ENCODE results near the gene LARP6. TPM values are rescaled to one million over a fixed set of nuclear protein-coding genes. Genes with fewer than 3 reads are reported as not detected.

The LARP6 gene
- total RNA-seq, 1 experiment from 2014 or later = 31.2 TPM

DNA sequence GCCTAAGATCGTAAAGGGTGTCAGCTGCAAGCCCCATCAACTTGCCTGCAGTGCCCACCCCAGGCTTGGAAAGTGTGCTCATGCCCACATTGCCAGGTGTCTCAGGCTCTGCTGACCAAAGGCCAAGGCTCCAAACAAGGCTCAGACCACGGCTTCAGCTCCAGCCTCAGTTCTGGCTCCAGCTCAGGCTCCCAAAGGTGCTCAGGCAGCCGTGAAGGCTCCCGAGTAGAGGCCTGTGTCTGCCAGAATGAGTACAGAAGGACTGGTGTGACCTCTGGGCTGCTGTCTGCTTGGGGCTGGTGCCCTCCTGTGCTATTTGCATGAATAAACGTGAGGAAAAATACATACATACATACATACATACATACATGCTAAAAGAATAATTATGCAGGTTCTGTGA, 62.7 kb downstream of the LARP6 start:
- no peaks in the 10 kb centered on the region for H3K9me2 ChIP-seq (ENCODE audit: insufficient read depth)
- no peaks in the 10 kb centered on the region for H3K36me3 ChIP-seq (ENCODE audit: low read depth)
- peaks cover 28% of the 10 kb centered on the region for H3F3A ChIP-seq (ENCODE audit: insufficient read depth, low read depth)
- no peak overlapping the region for H3K4me2 ChIP-seq
- no peaks in the 10 kb centered on the region for H3K27me3 ChIP-seq (ENCODE audit: insufficient read depth, low read depth)
- H3K27ac ChIP-seq = no peak overlapping the region
- no peak overlapping the region for H2AFZ ChIP-seq
- no TSS peak for BruUV-seq (replicated peaks)
- no peaks in the 10 kb centered on the region for H4K20me1 ChIP-seq (ENCODE audit: insufficient read depth)
- H3K4me3 ChIP-seq = no peak overlapping the region
- TF ChIP-seq EZH2 (IDR thresholded peaks at IDR 0.05; ENCODE audit: low read depth) = no peak
- TF ChIP-seq, protein P1, sequence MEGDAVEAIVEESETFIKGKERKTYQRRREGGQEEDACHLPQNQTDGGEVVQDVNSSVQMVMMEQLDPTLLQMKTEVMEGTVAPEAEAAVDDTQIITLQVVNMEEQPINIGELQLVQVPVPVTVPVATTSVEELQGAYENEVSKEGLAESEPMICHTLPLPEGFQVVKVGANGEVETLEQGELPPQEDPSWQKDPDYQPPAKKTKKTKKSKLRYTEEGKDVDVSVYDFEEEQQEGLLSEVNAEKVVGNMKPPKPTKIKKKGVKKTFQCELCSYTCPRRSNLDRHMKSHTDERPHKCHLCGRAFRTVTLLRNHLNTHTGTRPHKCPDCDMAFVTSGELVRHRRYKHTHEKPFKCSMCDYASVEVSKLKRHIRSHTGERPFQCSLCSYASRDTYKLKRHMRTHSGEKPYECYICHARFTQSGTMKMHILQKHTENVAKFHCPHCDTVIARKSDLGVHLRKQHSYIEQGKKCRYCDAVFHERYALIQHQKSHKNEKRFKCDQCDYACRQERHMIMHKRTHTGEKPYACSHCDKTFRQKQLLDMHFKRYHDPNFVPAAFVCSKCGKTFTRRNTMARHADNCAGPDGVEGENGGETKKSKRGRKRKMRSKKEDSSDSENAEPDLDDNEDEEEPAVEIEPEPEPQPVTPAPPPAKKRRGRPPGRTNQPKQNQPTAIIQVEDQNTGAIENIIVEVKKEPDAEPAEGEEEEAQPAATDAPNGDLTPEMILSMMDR (conservative IDR thresholded peaks at IDR 0.05) = no peak
- ChIA-PET CTCF (no interaction called here), POLR2A (ENCODE audit: unreplicated experiment) (no interaction called here)
- no peaks in the 10 kb centered on the region for H3K9me3 ChIP-seq (ENCODE audit: insufficient read depth, low read depth)
- H3K79me2 ChIP-seq (ENCODE audit: low read depth) = no peaks in the 10 kb centered on the region
- no peak for DNase-seq
- intact Hi-C loops (cut with micrococcal nuclease; ENCODE audit: unreplicated experiment) = no loop called here
- H3K4me1 ChIP-seq (replicated peaks; ENCODE audit: insufficient read depth) = peaks cover 63% of the 10 kb centered on the region

DNA sequence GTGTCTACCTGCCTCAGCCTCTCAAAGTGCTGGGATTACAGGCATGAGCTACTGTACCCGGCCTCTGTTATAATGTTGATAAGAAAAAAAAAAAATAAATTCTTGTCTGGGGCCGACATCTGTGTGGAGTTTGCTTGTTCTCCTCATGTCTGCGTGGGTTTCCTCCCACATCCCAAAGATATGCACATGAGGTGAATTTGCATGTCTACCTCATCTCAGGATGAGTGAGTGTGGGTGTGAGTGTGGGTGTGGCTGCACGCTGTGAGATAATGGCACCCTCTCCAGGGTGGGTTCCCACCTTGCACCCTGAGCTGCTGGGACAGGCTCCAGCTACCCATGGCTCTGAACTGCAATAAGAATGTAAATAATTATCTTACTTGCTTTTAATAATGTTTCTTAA, 64.7 kb downstream of the LARP6 start:
- Histone ChIP-seq H3K27me3 (ENCODE audit: insufficient read depth, low read depth) (no peaks in the 10 kb centered on the region), H3K9me2 (ENCODE audit: insufficient read depth) (no peaks in the 10 kb centered on the region), H4K20me1 (ENCODE audit: insufficient read depth) (no peaks in the 10 kb centered on the region), H3K4me3 (no peak overlapping the region), H3K4me2 (no peak overlapping the region), H2AFZ (no peak overlapping the region), H3K9me3 (ENCODE audit: insufficient read depth, low read depth) (no peaks in the 10 kb centered on the region), H3K27ac (no peak overlapping the region), H3F3A (ENCODE audit: insufficient read depth, low read depth) (peaks cover 14% of the 10 kb centered on the region), H3K79me2 (ENCODE audit: low read depth) (no peaks in the 10 kb centered on the region), H3K36me3 (ENCODE audit: low read depth) (no peaks in the 10 kb centered on the region), H3K4me1 (replicated peaks; ENCODE audit: insufficient read depth) (peaks cover 44% of the 10 kb centered on the region)
- no peak for DNase-seq
- POLR2A ChIA-PET (ENCODE audit: unreplicated experiment) = no interaction called here
- BruUV-seq (replicated peaks) = no TSS peak
- CTCF ChIA-PET = no interaction called here
- TF ChIP-seq, protein P1 (conservative IDR thresholded peaks at IDR 0.05) = no peak
- no peak for TF ChIP-seq EZH2 (IDR thresholded peaks at IDR 0.05; ENCODE audit: low read depth)
- intact Hi-C loops (cut with micrococcal nuclease; ENCODE audit: unreplicated experiment) = no loop called here

DNA sequence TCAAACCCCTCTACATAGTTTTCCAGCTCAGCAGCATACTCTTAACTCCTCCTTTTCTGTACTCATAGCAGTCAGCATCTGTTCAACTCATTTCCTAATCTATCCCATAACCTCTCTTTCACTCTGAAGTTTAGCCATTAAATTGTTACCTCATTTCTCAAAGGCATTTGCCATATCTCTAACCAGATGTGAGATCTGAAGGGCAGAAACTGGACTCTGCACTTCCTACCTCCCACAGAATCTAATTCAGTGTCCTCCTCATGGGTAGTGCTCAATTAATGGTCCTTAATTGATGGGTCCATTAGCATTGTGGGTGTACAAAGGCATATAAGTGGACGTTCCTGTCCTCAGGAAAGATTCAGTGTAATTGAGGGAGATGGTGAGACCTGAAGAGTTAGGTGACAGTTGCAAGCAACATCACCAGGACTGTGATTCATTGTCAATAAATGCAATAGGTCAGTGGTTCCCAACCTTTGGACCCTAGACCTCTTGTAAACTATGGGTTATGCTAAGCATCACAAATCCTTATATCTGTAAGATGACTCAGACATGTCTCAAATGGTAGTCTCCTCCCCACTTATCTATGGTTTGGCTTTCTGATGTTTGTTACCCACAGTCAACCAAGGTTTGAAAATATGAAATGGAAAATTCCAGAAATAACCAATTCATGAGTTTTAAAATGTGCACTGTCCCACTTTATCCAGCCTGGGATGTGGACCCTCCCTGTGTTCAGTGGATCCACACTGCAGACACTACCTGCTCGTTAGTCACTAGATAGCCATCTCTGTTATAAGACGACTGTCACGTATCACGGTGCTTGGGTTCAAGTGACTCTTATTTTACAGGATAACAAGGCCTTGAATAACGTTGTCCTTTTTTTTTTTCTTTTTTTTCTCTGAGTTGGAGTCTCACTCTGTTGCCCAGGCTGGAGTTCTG, 65.6 kb downstream of the LARP6 start:
- peaks cover 44% of the 10 kb centered on the region for H3K4me1 ChIP-seq (replicated peaks; ENCODE audit: insufficient read depth)
- POLR2A ChIA-PET (ENCODE audit: unreplicated experiment) = no interaction called here

More for the DNA sequence above, 65.6 kb downstream of the LARP6 start:
- BruUV-seq (replicated peaks) = no TSS peak
- no peaks in the 10 kb centered on the region for H3K9me3 ChIP-seq (ENCODE audit: insufficient read depth, low read depth)
- H3K9me2 ChIP-seq (ENCODE audit: insufficient read depth) = no peaks in the 10 kb centered on the region
- no peaks in the 10 kb centered on the region for H3K36me3 ChIP-seq (ENCODE audit: low read depth)
- H3K79me2 ChIP-seq (ENCODE audit: low read depth) = no peaks in the 10 kb centered on the region
- no peaks in the 10 kb centered on the region for H4K20me1 ChIP-seq (ENCODE audit: insufficient read depth)
- H3K4me3 ChIP-seq = no peak overlapping the region
- H3K4me2 ChIP-seq = peak overlapping the region; percentile 34; the same call in 1 of the 2 replicates
- intact Hi-C loops (cut with micrococcal nuclease; ENCODE audit: unreplicated experiment) = no loop called here
- H3K27ac ChIP-seq = peak overlapping the region; percentile 11; the same call in 1 of the 2 replicates
- no peak overlapping the region for H2AFZ ChIP-seq
- no peaks in the 10 kb centered on the region for H3K27me3 ChIP-seq (ENCODE audit: insufficient read depth, low read depth)
- TF ChIP-seq, protein P1 (conservative IDR thresholded peaks at IDR 0.05) = no peak
- TF ChIP-seq EZH2 (IDR thresholded peaks at IDR 0.05; ENCODE audit: low read depth) = no peak
- CTCF ChIA-PET = no interaction called here
- H3F3A ChIP-seq (ENCODE audit: insufficient read depth, low read depth) = peaks cover 20% of the 10 kb centered on the region
- DNase-seq = peak in 1 of 2 experiments; percentile 76

All from PC-9 (cell line).